HUDEP-2 (cell line): ENCODE results near the gene ARHGAP27.

Experiments used
- DNase-seq, 76 experiments: peaks; one replicate each; lab custom pipeline; 2025; ENCODE audit not compliant: unreplicated experiment in 76 of 76; lab: John Stamatoyannopoulos, UW

The ARHGAP27 gene

DNA sequence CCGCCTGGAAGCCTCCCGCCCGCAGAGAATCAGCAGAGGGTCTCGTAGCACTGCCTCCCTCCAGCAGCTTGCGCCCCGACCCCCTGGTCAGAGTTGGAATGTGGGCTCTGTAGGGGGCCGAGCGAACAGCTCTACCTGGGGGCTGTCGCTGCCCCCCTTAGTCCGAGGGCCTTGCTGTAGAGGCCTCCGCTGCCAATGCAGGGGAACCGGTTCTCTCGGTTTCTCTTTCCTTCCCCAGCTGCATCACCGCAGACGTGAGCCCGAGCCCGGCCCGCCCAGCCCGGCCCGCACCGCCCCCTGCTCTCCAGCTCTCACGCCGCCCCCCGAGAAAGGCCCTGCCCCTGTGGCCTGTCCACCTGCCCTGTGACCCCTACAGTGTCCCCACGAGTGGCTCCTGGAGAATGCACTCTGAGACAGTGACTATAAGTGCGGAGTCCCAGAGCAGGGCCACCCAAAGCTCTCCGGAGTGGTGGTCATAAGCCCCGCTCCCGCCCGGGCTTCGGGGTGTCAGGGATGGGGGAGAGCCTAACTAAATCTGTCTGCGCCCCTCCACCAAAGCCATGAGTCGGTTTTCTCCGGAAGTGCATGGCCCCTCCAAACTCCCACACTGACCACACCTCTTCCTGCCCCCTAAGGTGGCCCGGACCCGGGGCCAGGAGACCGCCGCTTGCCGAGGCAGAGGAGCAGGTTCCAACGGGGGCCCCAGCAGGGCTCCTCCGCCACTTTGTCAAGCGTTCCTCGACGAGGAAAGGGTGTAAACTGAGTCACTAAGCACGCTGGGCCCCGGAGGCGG lies 1.7 kb downstream of the ARHGAP27 start:
- DNase-seq, result no peak

DNA sequence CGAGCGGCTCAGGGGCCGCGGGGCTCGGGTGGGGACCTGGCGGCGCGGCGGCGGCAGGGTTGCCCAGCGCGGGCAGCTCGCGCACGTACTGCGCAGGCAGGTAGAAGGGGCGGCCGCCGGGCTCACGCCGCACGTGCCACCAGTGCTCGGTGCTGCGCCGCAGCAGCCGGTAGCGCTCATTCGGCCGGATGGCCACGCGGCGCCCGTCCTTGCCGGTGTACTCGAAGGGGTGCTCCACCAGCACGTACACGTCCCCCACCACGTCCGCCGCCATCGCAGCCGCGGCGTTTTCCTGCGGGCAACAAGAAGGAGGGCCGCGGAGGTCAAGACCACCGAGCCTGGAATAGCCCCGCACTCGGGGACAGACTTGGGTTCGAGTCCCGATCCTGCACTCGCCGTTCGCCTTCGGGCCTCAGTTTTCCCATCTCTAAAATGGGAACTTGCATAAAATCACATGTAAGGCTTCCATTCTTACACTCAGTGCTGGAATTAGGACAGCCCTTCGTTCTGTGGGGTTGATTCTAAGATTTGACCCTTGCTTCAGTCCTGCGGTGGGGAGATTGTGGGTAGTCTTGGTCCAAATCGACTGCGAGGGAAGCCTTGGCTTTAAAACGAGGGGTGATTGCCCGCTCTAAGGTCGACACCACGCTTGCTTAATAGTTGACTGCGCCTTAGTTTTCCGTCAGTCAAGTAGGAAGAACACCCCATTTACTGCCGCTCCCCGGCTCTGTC lies 2.5 kb downstream of the ARHGAP27 start:
- DNase-seq, result no peak

DNA sequence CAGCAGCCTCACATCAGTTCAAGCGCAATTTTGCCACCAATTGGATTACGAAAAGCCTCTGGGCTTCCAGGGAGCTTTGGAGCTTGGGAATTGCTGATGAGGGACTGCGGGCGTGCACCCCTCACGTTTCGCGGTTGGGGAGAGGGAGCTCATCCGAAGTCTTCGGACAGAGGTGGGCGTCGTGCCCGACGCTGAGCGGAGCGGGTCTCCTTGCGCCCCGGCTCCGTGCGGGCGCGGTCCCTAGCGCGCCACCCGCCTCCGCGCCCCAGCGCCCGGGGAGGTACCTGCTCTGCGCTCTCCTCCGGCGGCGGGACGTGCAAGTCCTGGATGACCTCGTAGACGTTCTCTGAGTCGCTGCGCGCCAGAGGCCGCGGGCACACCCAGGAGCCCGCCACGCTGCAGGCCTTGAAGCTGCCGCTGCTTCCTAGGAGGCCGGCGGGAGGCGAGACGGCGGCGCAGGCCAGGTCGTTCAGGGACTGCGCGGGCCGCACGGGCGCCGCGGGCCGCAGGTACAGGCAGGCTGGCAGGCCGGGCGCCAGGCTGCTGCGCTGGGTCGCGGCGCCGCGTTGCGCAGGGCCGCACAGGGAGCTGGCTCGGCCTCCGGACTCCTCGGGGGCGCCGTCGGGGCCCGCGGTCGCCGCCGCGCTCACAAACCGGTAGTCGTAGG lies 3.2 kb downstream of the ARHGAP27 start:
- no peak for DNase-seq

DNA sequence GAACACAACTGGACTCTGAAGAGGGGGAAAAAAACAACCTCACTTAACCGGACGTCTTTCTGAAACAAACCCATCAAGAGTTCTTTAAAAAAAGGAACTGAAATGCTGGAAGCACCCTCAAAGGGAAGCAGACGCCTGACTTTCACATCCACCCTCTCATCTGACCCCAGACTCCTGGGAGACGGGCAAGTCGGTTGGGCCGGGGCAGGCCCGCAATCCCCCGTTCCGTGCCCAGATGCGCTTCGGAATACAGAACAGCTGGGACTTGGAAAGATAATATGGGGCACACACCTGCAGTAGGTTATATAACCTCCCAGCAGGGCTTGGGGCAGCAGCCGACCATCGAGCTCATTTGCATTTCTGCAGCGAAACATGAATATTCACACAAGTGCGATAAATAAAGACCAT lies 3.7 kb downstream of the ARHGAP27 start:
- DNase-seq, result no peak

DNA sequence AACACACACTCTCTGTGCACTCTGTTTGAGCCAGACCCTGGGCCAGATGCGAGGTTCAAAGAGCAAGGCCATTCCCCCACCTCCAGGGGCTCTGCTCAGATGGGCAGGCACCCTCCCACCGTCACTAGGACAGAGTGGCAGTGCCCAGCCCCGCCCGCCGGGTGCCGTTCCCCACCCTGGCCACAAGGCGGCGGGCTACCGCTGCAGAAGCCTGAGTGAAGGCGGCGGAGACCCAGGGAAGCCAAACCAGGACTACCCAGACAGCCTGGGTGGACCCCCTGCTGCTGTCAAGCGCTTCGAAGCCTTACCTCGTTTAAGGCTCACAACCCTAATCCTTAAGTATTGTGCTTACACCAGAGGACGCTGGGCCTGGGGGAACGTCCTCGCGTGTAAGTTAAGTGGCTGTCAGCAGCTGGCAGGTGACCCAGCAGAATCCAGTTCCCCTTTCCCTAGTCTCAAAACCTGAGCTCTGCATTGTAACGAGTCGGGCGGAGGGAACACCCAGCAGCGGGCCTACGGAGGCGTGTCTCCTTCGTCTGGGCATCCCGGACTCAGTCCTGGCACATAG lies 4.5 kb downstream of the ARHGAP27 start:
- DNase-seq, result peak in 63 of 76 experiments; percentile 7 to 77 (median 50)

DNA sequence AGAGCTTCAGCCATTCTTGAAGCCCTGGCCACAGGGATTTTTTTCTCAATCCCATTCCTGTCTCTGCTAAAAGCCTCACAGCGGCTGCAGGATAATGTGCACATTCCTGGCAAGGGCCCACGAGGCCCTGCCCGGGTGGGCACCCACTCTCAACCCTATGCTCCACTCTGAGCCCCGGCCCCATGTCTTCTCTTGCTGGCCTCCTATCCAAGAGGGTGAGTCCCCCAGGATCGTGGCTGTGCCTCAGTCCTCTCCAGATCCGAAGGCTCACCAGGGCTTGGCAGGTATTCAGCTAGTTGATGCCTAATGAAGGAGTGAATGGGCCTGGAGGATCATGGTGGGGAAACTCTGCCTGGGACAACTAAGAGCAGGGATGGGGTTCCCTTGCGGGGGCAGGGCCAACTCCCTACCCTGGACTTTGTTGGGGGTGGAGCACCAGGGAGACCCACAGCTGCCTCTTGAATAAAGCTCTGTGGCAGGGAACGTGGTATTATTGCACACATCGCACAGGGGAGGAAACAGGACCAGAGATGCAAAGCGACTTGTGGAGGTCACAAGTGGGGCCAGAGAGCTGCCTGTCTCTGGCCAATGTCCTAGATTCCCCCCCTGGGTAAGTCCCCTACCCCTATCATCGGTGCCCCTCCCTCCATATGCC lies 5.4 kb downstream of the ARHGAP27 start:
- no peak for DNase-seq

DNA sequence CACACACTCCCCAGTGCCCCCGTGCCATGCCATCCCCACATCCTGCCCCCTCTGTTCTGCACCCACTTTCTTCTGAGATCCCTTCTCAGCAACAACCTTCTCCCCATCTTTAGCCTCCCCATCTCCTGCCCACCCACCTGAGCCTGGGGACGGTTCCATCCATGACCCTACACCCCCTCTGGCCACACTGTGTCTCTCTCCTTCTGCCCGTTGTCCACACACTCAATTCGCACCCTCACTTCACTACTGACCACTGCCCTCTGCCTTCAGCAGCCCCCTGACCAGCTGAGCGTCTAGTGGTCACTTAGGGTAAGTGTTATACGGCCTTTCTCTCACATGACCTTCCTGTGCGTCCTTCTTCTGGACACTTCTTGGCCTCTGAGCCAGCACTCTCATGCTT lies 6.1 kb downstream of the ARHGAP27 start:
- DNase-seq, result no peak

DNA sequence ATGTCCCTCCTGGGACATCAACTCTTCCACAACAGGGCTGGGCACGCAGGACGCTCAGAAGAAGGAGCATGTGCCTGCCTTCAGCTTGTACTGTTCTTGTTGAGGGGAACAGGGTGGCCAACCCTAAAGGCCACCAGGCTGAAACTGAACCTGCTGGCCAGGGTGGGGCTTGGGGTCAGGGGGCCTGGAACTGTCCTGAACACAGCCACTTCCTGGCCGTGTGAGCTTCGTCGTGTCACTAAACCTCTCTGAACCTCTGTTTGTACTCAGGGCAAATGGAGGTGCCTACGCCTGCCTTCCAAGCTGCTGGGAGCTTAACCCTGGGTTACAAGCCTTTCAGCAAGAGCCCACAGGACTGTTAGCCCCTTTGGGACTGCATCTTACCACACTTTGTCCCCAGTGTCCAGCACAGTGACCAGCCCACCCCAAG lies 6.7 kb downstream of the ARHGAP27 start:
- DNase-seq, result no peak

DNA sequence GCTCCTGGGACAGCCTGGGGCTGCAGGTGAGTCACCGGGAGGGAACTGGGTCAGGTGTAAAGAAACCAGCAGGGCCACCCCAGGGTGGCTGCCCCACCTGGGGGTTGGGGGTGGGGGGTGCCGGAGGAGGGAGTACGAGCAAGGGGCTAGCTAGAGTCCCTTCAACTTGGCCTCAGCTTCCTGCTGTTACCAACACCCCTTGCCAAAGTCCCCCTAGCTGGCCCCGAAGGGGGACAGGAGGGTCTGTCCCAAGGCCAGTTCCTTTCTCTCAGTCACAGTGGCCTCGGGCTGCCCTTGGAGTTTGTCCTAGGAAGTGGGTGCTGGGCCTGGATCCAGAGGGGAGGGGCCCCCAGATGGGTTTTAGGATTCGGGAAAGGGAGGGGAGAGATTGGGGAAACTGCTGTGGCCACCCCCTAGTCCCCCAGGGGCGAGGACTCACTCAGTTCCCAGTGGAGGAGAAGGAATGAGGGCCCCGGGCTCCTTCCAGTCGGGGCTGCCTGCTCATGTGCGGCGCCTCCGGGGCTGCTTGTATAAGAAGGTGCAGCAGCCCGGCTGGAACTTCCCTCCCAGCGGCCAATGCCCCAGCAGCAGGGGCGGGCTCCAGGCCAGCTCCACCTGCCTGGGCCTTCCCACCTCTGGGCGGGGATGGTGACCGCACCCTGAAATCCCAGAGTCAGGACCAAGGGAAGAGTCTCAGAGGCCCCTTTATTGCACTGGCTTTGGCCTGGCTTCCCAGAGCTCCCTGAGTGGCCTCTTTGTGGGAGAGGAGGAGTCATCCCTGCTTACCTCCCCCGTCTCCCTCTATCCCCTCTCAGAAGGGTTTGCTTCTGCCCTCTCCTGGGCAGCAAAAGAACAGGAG lies 7.3 kb downstream of the ARHGAP27 start:
- DNase-seq, result peak in 7 of 76 experiments; percentile 3 to 27 (median 12)

DNA sequence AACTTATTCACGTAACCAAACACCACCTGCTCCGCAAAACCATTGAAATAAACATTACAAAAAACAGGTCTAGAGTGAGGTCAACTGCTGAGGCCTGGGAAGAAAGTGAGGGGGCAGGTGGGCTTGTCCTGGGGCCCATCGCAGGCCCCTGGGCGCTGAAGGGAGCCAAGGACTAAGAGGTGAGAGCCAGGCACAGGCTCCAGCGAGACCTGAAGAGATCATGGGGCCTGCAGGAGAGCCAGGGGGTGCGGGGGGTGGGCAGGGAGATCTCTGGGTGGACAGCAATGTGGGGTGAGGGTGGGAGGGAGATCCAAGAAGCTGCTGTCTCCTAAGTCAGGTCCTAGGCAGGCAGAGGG lies 7.9 kb downstream of the ARHGAP27 start:
- no peak for DNase-seq

DNA sequence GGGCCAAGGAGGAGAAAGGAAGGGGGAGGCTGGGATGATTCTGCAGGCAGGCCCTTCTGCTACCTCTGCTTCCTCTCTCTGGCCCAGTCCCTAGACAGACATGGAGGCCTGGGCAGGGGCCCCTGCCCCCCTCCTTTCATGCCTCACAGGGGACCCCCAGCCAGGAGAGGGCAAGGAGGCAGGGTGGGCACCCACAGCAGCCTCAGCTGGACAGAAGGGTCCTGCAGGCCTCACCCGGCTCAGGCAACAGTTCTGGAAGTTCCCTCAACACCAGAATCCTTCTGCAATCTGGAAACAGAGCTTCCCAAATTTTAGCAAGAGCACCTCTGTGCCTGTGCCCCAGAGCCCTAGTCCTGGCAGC lies 8.7 kb downstream of the ARHGAP27 start:
- no peak for DNase-seq

DNA sequence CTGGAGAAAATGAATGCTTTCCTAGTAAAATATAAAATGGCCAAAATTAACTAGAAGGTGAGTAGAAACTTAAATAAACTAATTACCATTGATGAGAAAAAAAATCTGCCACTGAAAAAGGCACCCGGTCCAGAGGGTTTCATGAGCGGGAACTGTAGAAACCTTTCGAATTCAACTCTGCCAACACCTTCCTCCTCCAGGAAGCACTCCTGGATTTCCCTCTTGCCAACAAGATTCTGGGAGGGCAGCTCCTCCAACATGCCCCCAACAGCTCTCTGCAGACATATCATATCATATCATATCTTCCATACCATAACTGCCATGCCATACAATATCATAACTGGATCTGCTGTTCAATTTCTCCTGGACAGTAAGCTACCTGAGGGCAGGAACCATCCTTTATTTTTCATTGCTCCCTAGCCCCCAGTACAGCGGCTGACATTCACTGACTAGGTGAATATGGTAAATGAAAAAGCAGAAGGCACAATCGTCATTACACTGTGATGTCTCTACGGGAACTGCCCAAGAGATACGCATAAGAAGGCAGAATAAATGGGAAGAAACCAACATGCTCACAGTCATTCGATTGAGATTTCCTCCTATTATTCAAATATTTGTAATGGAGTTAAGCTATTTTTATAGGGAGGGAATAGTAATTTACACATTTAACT lies 9.2 kb downstream of the ARHGAP27 start:
- DNase-seq, result no peak

DNA sequence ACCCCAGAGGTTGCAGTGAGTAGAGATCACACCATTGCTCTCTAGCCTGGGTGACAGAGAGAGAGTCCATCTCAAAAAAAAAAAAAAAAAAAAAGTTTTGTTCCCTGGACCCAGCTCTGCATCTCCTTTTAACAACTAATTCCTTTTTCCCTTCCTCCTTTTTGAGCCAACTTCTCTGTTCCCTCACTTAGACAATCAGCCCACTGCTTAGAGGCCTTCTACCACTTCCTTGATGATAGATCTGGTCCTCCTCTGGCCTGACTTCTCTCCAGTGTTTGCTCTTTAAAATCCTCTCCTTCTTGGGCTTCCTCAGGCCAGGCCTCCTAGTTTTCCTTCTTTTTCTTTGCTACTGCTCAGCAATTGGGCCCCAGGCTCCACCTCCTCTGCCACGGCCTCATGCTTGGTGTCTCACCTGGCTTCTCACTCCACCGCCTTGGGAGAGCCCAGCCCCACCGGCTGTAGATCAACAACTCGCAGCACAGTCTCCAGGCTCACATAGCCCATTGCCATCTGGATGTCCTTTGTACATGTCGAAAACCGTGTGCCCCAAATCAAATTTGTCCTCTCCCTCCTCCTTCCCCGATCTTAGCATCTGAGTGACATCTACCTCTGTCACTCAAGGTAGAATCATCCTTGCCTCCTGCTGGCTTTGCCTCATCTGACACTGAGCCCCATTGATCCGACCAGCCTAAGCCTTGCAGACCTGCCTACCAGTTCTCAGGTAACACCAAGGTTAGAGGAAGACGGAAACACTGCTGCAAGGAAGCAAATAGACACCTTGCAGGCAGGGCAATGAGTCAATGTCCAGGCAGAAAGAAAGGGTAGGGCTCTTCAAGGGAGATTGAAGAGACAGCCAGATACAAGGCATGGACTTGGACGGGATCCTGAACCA lies 17.4 kb downstream of the ARHGAP27 start:
- DNase-seq, result no peak

DNA sequence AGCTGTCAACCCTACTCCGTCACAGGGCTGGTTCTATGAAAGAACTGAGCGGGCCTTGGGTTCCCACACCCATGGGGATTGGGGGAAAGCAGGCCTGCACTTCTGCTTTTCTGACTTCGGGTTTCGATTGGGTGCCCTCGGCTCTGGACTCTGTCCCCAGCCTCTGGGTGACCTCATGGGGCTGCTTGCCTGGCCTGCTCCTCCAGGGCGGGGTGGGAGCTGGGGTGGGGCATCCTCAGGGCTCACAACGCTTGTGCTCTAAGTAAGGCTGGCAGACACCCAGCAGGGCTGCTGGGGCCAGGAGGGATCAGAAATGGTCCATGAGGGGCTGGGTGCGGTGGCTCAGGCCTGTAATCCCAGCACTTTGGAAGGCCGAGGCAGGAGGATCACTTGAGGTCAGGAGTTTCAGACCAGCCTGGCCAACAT lies 19.2 kb downstream of the ARHGAP27 start:
- no peak for DNase-seq

DNA sequence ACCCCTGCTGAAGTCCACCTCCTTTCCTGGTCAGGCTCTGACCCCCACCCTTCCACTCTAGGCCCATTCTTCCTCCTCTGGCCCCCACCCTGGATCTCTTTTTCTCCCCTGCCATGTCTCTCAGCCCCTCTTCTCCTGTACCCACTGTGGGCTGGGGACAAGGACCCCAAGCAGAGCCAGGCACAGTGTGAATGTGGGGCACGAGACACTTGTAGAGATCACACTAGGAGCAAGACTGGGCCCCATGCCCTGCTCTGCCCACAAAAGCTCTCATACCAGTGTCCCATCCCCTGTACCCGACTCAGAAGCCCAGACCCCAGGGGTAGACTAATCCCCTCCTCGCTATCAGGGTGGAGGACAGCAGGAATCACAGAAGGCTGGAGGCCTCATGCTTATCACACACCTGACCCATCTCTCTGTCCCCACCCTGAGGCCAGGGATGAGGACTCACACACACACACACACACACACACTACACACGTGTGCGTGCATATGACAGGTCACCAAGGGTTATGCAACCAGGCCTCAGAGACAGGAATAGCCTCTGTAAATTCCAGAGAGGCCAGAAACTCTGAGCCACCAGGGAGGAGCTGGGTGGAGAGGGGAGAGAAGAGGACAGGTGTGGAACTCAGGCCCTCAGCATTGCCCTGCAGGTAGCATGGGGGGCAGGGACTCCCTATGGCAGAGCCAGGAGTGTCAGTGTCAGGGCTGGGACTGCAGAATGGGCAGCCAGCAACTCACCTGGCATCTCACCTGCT lies 21.1 kb downstream of the ARHGAP27 start:
- DNase-seq, result no peak

DNA sequence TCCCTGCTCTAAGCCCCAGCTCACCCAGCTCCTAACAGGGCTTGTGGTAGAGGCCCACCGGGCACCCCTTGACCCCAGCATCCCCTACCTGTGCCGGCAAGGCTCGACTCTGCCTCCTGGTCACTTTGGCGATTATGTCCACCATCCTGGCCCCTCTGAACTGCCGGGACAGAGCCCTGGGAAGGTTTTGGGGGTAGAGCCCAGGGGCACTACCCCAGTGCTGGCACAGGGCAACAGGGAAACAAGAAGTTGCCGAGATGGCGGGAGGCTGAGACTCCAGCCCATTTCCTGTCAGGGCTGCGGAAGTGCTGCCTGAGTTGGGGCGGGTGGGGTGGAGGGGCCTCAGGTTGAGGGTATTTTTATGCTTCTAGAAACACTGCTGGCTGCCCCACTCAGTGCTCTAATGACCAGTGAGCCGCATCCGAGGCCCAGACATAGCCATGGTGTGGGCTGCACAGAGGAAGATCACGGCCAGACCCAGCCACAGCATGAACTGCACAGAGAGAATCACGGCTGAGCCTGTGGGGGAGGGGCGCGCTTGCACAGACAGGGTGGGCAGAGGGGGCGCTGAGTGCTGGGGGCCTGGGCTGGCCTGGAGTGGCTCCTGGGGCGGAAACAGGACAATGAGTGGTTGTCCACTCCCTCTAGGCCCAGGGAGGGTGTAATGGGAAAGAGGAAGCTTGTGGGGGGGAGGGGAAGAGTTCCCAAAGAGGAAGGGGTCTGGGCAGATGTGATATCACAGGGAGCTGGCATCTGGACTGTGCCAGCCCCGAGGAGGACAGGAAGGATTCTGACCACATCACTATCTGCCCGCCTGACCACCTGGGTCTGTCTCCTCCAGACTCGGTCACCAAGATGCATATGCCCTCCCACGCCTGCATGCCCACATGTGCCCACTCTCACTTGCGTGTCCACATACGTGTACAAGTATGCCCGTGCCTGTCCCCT lies 22.3 kb downstream of the ARHGAP27 start:
- DNase-seq, result no peak

DNA sequence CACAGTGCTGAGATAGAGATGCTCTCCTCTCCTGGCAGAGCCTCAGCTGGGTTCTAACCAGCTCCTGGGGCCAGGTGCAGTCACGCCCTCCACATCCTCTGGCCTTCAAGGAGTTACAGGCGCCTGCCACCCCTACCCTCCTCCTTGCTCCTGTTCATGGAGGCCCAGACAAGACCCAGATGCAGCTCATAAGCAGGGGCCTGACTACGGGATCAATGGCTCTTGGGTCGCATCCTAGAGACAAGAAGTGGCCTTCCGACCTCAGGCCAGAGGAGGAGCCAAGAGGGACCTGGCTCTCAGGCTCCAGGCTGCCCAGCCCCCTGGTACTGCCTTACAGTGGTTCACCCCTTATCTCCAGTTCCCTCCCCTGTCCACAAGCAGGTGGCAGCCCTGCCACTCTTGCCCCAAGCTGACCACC lies 23.0 kb downstream of the ARHGAP27 start:
- DNase-seq, result no peak
